NCI-H2196 (cell line): ENCODE measurements around the gene APOBEC3H.

ENCODE experiments used
- DNase-seq: peaks from one replicate; lab custom pipeline; 2025; ENCODE audit not compliant: unreplicated experiment; lab: John Stamatoyannopoulos, UW

The APOBEC3H gene

DNA sequence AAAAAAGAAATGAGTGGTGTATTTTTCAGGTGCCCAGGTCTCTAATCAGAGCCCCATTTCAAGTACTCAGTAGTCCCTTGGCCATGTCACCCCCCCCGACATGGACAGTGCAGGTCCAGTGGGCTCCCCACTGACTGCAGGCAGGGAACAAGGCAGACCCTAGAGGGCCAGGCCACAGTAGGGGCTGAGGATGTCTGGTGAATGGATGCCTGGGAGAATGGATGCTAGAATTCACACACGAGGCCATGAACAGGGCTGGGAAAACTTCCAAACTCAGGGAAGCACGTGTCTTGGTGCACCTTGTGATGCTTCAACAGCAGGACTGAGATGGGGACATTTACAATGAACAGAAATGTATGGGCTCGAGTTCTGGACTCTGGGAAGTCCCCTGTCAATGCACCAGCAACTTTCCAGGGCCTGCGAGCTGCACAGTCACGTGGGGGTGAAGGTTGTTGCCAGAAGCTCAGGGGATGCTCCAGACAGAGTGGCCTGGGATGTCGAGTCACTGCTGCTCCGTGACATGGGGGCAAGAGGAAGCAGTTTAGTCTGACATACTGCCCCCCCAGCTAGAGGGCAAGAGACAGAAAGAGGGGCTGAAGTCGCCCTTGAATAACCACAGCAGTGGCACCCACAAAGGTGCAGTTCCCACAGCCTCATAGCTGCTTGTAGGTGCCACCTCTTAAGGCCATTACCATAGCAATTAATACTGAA lies 16.8 kb upstream of the APOBEC3H start:
- DNase-seq = no peak

DNA sequence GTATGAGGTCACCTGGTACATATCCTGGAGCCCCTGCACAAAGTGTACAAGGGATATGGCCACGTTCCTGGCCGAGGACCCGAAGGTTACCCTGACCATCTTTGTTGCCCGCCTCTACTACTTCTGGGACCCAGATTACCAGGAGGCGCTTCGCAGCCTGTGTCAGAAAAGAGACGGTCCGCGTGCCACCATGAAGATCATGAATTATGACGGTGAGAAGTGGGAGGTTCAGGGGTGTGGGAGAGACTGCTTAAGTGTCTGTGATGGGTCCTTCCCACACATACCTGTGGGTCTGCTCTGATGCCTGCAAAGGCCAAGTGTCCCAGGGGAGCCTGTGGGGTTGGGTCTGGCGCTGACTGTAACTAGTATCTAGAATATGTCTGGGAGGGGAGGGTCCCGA lies 16.0 kb upstream of the APOBEC3H start:
- no peak for DNase-seq

DNA sequence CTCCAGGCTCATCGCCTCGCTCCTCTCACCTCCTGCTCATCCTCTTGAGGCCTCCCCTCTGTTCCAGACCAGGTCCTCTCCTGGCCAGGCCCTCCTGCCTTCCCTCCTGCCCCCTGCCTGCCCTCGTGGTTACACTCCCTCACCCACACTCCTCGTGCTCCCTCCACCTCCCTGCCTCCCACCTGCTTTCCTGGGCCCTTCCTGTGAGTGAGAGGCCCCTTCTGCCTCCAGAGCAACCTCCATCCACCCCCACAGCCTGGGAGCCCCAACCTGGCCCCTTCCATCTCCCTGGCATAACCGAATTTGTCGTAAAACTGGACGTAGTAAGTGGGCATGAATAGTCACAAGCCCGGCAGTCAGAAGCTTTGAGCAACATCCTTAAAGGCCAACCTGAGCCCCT lies 15.4 kb upstream of the APOBEC3H start:
- no peak for DNase-seq

DNA sequence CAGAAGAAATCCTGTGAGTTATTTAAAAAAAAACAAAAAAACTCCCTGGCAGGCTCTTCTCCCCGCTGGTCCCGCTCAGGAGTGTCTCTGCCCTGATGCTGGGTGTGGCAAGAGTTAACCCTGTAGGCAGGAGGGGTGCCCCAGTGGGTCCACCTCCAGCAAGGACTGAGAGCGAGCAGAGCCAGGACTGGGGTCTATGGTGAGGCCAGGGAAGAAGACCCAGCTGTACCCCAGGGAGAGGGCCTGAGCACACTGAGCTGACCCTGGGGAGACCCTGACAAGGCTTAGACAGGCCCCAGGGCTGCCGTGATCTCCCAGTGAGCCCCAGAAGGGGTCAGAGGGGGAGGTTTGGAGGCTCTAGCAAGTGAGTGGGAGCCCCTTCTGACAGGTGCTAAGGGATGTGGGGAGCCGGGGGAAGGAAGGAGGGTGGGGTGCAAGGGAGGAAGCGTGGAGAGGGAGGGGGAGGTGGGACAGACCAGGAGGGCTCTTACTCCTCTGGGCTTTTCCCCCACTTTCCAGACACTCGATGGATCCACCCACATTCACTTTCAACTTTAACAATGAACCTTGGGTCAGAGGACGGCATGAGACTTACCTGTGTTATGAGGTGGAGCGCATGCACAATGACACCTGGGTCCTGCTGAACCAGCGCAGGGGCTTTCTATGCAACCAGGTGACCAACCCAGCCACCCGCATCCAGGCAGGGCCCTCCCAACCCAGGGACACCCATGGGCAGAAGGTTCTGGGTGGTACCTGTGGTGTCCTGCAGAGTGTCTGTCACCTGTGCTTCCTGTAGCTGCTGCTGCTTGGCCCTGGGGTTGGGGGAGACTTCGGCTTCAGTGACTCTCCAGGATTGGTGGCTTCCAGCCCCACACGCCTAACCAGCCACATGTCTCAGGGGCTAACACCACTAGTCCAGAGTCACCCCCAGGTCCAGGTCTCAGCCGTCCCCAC lies 13.6 kb upstream of the APOBEC3H start:
- no peak for DNase-seq

DNA sequence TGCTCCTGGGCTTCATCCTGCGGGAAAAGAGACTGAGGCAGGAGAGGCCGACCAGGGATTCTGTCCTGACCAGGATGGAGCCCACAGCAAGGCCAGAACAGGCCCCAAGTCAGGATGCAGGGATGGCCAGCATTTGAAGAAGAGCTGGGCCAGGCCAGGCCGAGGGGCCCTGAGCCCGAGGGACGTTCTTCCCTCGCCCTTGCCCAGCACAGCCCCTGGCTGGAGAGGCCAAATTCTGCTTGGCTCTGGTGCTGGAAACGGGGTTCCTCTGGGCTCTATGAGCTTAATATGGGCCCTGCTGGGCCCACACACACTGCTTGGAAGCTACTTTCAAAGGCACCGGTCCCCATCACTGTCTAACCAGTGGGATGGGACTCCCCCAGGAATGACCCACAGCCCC lies 12.4 kb upstream of the APOBEC3H start:
- no peak for DNase-seq

DNA sequence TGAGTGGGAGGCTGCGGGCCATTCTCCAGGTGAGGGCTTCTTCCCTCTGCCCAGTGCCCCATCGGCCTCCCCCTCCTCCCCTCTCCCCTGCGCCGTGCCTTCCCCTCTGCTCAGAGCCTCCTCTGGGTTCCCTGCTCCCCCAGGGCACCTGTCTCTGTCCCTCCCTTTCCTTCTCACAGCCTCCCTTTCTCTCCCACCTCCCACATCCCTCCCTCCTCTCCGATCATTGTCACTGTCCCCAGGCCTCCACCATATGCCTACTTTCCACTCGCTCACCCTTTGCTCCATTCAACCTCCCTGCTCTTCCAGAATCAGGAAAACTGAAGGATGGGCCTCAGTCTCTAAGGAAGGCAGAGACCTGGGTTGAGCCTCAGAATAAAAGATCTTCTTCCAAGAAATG lies 9.9 kb upstream of the APOBEC3H start:
- DNase-seq = no peak

DNA sequence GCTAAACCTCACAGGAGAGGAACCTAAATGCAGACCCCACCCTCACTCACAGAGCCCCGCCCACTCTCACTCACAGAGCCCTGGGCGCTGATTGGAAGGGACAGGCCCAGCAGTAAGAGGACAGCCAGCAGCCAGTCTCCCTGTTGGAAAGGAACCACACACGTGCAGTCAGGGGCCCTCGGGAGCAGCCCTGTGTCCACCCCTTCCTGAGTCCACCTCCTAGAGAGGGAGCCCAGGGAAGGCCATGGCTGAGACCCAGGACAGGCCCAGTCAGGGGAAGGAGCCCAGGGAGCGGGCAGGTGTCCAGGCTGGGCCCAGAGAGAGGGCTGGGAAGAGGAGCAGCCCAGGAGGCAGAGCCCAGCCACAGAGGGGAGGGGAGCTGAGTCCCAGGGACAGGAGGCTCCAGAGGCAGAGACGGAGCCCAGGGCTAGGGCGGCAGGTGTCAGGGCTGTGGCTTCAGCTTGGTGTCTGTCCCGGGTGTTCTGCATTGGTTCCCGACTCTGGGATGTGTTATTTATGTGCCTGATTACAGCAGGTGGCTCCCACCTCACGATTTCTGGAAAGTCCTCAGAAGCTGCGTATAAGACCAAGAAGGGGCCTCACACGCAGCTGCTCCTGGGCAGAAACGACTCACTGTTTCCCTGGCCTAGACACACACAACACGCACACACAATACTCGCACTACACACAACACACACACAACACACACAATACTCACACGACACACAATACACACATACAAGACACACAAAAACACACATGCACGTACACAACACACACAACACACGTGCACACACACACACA lies 9.0 kb upstream of the APOBEC3H start:
- DNase-seq = peak; percentile 14

DNA sequence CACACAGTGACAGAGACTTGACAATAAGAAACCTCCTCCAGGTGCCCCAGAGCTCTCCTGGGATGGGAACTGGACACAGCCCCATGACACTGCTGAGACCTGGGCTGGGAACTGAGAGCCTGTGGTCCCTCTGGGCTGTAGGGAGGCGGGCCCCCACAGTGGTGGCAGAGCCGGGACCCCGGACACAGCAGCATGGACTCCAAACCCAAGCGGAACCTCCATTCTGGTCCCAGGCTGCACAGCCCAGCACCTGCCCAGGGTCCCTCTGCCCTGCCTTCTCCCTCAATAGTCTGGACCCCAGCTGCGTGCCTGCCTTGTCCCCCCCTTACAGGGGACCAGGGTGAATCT lies 8.4 kb upstream of the APOBEC3H start:
- DNase-seq = no peak

DNA sequence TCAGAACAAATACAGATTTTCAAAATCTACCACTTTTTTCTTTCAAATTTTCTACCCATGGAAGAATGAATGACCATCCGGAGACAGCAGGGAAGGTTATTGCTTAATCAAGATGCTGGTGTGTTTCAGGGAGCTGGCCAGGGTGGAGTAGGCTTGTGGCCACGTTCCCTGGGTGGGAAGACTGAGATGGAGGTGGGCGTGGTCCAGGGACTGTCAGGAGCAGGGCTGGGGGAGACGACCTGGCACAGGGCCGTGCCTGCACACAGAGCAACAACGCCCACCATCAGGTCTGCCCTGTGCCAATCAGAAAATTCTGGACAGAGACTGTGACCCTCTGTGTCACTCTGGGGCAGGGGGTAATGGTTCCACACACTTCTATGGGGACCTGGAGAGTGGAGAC lies 7.1 kb upstream of the APOBEC3H start:
- no peak for DNase-seq

DNA sequence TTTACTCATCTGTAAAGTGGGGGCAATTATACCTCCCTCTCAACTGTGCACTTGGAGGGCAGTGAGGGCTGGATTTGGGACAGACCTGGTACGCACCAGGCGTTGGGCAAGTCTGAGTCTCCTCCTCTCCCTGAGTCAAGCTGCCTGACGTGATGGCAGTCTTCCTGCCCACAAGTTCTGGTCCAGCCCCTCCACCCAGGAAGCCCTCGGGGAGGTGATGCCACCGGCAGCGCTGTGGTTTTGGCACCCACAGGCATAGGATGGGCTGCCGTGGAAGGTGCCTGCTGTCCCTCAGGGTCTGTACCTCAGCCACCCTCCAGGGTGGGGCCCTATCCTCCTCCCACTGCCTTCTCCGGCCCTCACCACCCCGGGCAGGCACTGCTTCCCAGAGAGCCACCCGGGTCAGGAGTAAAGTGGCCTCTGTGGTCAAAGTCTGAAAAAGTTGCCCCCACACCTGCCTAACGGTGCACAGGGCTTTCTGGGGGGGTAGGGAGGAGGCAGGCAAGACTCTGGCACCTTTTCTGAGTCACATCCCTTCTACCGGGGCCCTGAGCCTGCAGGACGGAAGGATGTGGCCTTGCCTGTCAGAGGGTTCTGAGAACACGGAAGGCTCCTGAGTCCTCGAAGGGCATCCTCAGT lies 6.5 kb upstream of the APOBEC3H start:
- no peak for DNase-seq

DNA sequence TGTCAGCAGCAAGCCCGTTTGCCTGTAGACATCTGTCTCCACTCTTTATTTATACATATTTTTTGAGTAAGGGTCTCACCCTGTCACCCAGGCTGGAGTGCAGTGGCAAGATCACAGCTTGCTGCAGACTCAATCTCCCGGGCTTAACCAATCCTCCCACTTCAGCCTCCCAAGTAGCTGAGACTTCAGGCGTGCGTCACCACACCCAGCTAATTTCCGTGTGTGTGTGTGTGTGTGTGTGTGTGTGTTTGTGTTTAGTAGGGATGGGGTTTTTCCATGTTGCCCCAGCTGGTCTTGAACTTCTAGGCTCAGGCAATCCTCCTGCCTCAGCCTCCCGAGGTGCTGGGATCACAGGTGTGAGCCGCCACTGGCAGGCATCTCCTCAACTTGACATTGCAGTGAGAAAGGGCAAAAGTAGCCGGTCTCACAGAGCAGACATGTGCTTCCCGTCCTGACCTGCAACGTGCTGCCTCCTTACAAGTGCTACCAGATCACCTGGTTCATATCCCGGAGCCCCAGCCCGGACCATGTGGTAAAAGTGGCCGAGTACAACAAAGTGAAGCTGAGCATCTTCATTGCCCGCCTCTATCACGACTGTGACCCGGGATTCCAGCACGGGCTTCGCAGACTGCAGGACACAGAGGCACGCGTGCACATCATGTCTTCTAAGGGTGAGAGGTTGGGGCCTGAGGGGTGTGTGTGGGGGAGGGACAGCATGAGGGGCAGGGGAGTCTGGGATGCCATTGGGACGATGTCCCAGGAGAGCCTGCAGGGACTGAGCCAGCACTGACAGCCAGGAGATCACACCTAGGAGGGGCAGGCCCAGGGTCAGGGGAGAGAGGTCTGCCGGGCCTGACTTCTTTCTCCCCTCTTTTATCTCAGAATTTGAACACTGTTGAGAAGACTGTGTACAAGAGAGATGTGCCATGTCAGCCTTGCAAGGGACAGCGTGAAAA lies 5.6 kb upstream of the APOBEC3H start:
- DNase-seq = no peak

DNA sequence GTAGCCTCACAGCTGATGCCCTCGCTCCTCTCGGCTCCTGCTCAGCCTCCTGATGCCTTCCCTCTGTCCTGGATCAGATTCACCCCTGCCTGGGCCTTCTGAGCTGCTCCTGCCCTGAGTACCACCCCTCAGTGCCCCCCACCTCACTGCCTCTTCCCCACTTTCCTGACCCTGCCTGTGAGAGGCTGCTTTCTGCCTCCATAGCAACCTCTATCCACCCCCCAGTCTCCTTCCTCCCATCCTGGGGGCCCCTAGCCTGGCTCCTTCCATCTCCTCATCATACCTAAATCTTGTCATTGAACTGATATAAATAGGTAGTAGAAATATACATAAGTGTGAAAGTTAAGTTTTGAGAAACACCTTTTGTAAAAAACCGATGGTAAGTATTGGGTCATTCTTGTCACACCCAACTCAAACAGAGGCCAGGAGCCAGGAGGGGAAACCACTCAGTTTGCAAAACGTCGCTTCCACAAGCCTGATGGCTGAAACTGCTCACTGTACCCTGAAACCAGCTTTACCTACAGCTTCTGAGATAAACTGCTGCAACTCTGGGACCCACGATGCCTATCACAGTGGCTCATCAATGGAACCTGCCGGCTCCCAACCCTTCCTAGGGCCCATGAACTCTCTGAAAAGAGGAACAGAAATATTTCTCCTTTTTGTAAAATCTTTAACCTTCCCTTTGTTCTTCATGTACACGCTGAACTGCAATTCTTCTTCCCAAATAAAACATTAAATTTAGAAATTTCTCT lies 4.8 kb upstream of the APOBEC3H start:
- no peak for DNase-seq

DNA sequence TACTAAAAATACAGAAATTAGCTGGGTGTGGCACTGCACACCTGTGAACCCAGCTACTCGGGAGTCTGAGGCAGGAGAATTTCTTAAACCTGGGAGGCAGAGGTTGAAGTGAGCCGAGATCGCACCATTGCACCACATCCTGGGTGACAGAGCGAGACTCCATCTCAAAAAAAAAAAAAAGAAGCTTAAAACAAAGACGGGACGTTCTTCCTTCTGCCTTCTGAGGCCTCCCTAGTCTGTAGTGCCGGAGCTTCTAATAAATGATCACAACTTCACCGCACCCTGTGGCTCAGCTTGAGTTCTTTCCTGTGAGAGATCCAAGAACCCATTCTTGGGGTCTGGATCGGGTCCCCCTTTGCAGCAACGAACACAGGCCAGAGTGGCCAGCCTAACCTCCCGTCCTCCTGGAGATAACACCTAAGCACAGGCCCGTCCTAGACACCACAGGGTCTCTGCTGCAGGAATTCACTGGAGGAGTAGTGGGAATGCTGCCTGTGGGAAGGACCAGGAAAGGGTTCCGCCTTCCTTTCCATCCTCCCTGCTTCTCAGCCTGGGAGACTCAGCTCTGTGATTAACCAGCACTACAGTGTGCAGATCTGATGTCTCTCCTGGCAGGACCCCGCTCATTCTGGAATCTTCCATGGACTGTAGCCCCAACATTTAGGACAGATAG lies 2.2 kb upstream of the APOBEC3H start:
- no peak for DNase-seq

DNA sequence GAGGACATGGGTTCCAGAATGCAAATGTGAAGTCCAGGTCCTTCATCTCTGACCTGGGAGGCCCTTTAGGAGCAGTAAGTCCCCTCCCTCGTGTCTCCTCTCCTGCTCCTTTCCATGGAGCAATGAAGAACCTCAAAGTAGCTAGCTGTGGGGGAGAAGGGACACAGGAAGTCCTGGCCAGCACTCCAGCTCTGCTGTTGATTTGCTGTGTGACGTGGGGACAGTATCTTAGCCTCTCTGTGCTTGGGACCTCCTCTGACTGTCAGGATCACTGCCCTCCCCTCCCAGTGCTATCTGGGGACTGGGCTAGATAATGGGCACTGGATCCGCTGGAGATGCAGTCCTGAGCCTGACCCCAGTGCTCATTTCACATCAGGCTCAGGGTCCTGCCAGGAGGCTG lies 1.1 kb upstream of the APOBEC3H start:
- DNase-seq = no peak

DNA sequence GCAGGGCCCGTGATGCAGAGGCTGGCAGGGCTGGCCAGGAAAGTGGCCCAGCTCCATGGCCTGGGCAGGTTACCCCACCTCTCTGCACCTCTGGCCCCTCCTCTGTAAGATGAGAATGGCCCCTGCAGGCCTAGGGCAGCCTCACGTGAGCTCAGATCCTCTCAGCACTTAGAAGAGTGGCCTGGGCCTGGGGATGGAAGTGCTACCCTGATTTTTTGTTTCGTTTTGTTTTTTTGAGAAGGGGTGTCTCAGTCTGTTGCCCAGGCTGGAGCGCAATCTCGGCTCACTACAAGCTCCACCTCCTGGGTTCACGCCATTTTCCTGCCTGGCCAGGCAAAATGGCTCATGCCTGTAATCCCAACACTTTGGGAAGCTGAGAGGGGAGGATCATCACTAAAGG lies 982 bp downstream of the APOBEC3H start:
- DNase-seq = peak; percentile 20

DNA sequence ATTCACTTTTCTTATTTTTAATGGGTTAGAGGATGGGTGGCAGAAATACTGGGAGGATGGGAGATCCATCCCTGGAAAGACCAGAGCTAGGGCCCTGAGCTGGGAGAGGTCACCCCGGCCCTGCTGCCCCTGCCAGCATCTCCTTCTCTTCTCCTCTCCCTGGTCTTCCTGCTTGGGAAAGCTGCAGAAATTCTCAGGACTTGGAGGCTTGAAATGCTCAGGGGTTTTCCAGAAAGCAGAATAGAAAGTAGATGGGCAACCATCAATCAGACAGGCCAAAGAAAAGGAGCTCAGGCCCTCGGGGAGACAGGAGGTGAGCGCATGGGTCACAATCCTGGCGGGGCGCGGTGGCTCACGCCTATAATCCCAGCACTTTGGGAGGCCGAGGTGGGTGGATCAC lies 1.5 kb downstream of the APOBEC3H start:
- no peak for DNase-seq

DNA sequence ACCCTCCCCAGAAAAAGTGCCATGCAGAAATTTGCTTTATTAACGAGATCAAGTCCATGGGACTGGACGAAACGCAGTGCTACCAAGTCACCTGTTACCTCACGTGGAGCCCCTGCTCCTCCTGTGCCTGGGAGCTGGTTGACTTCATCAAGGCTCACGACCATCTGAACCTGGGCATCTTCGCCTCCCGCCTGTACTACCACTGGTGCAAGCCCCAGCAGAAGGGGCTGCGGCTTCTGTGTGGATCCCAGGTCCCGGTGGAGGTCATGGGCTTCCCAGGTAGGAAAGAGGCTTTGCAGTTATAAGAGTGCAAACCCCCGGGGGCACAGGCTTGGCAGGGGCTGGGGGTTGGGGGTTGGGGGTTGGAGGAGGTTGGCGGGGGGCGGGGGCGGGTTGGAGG lies 4.2 kb downstream of the APOBEC3H start:
- no peak for DNase-seq

DNA sequence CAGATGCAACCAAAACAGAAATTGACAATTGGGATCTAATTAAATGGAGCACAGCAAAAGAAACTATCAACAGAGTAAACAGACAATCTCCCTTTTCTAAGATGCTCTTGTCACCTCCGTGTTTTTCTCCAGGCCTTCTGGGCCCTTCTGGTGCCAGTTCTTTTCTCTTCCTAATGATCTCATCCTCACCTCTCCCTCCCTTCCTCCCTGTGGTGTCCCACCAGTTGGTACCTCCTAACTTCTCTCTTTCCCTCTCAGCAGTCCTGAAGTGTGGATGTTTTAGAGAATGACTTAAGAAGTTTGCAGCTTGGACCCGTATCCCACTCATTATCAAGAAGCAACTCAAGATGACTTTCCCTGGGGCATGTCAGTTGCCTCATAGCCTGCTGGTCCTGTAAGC lies 6.4 kb downstream of the APOBEC3H start:
- DNase-seq = no peak

DNA sequence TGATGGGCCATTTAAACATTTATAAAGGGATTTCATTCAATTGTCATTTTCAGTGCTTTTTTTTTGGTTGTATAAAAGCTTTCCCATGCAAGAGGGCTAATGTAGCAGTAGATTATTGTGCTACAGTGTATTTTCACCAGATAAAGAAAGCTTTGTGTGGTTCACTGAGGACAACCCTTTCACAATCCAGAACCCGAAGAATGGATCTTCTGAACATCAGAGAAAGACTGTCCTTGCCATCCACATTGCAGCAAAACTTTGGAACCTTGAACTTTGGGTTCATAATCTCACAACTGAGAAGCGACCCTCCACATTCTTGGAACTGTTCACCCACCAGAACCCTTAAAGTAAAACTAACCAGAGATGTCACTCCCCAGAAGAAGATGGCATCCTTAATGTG lies 9.3 kb downstream of the APOBEC3H start:
- no peak for DNase-seq
